Right lobe of liver (tissue), 4 donors: Measurements from ENCODE around the gene PRKCB.

Experiments used
- POLR2A ChIP-seq: fragments of 450-650 bp; IDR thresholded peaks from one replicate; pipeline ENCODE4 v1.6.1; 2017; ENCODE audit warnings: antibody characterized with exemption, mild to moderate bottlenecking
- TF ChIP-seq, protein P1 (sequence below), 4 donors: fragments of 200-600 bp in 3 of 4; fragments of 450-650 bp in 1 of 4; IDR thresholded peaks; one replicate each; pipeline versions ENCODE4 v1.5.1 to v1.8.0; 2016 to 2022; ENCODE audit warnings: antibody characterized with exemption in 4 of 4, mild to moderate bottlenecking in 2 of 4
- donor health status: DM: no; HTN: no; CAD: no.
- donor health status: DM: no; HTN: no; CAD: no.
- donor health status: DM: no; HTN: yes; CAD: no.

DNA sequence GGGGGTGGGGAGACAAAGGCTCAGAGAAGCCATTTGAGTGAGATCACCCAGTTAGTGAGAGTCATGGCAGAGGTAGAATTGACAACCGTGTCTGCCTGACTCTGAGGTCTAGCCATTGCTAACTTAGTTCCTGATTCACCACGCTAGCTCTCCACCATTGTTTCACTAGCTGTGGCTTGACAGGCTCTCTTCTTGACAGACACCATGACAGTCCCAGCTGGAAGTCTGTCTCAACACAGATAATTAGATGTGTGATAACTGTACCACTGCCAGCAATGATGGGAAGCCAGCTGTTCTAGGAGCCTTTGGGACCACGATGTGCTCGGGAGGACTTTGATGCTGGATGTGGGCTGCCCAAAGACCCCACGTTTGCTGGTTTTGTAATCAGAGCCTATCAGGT lies 249.9 kb downstream of the PRKCB start:
- TF ChIP-seq, protein P1, sequence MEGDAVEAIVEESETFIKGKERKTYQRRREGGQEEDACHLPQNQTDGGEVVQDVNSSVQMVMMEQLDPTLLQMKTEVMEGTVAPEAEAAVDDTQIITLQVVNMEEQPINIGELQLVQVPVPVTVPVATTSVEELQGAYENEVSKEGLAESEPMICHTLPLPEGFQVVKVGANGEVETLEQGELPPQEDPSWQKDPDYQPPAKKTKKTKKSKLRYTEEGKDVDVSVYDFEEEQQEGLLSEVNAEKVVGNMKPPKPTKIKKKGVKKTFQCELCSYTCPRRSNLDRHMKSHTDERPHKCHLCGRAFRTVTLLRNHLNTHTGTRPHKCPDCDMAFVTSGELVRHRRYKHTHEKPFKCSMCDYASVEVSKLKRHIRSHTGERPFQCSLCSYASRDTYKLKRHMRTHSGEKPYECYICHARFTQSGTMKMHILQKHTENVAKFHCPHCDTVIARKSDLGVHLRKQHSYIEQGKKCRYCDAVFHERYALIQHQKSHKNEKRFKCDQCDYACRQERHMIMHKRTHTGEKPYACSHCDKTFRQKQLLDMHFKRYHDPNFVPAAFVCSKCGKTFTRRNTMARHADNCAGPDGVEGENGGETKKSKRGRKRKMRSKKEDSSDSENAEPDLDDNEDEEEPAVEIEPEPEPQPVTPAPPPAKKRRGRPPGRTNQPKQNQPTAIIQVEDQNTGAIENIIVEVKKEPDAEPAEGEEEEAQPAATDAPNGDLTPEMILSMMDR (IDR thresholded peaks at IDR 0.05), result no peak
- no peak for TF ChIP-seq POLR2A
